C4-2B (cell line): ENCODE measurements around the gene IL12RB2.
"Not testable (repeated sequence)": the region's sequence is repeated elsewhere in the genome, so short reads cannot be mapped to it uniquely, and the experiment has no call there.

Experiments
- H3K27ac ChIP-seq: fragments of 450-650 bp; 2 replicates; pipeline ENCODE4 v1.5.1; 2017
- CTCF ChIP-seq: fragments of 450-650 bp; conservative IDR thresholded peaks from 2 replicates; pipeline ENCODE4 v1.5.1; 2017; ENCODE audit warnings: mild to moderate bottlenecking
- ZFX ChIP-seq: fragments of 450-650 bp; IDR thresholded peaks from 2 replicates; pipeline ENCODE4 v1.6.1; 2017

Gene IL12RB2

GRCh38 chr1:67441739-67442281, 134.1 kb downstream of the IL12RB2 start:
- TF ChIP-seq ZFX (no peak), CTCF (no peak)
- no peak overlapping the region; the same call in 1 of the 2 replicates for H3K27ac ChIP-seq

- not testable (repeated sequence) for H3K27ac ChIP-seq
These were observed 138.3 kb downstream of the IL12RB2 start for GRCh38 chr1:67446014-67446413.
